Sigmoid colon (tissue), 7 donors: ENCODE results near the gene CNPY4. TPM values are rescaled to one million over a fixed set of nuclear protein-coding genes. Genes with fewer than 3 reads are reported as not detected.

Experiments used
- DNase-seq: peaks from one replicate; pipeline ENCODE4 v3.0.0-alpha.2; 2019
- H3K27ac ChIP-seq, 4 donors: fragments of 200-600 bp; sonication (generic); one replicate each; pipeline ENCODE4 v1.5.1; 2016 to 2019; ENCODE audit warnings: mild to moderate bottlenecking in 1 of 4
- H3K27me3 ChIP-seq, 3 donors: fragments of 200-600 bp; sonication (generic); one replicate each; pipeline ENCODE4 v1.5.1; 2019; ENCODE audit warnings: mild to moderate bottlenecking in 1 of 3
- H3K36me3 ChIP-seq, 4 donors: fragments of 200-600 bp; sonication (generic); one replicate each; pipeline ENCODE4 v1.5.1; 2016 to 2019
- H3K4me1 ChIP-seq, 4 donors: fragments of 200-600 bp; sonication (generic); one replicate each; pipeline ENCODE4 v1.5.1; 2017 to 2019
- H3K4me3 ChIP-seq, 4 donors: fragments of 200-600 bp; sonication (generic); one replicate each; pipeline ENCODE4 v1.5.1; 2017 to 2019; ENCODE audit warnings: mild to moderate bottlenecking in 2 of 4, moderate library complexity in 1 of 4
- H3K9me3 ChIP-seq, 4 donors: fragments of 200-600 bp in 3 of 4; sonication (generic) in 3 of 4; one replicate each; pipeline versions ENCODE4 v1.5.1 to v1.6.1; 2013 to 2019
- EP300 ChIP-seq, 4 donors: sonication (generic); formaldehyde crosslinking; IDR thresholded peaks; one replicate each; pipeline ENCODE4 v1.6.1; 2017; ENCODE audit warnings: antibody characterized with exemption in 4 of 4
- POLR2A ChIP-seq, 2 donors: fragments of 450-650 bp; IDR thresholded peaks; one replicate each; pipeline ENCODE4 v1.6.1; 2016; ENCODE audit warnings: antibody characterized with exemption in 2 of 2, mild to moderate bottlenecking in 2 of 2, moderate library complexity in 2 of 2
- POLR2AphosphoS5 ChIP-seq, 4 donors: sonication (generic); formaldehyde crosslinking; IDR thresholded peaks; one replicate each; pipeline ENCODE4 v1.6.1; 2017; ENCODE audit warnings: antibody characterized with exemption in 4 of 4
- WGBS, 2 donors: extraction: QIAGEN DNeasy Blood & Tissue Kit; methylation state at CpG; one replicate each; pipeline ENCODE4 v1.1.7; 2013; 5-methylcytosine and 5-hydroxymethylcytosine counted together
- intact Hi-C: fragments of 100-400 bp; cut with DNase I; formaldehyde crosslinking; loops from one replicate; pipeline ENCODE4 v1.15.1; 2023
- polyA plus RNA-seq, 3 donors: library from polyadenylated mRNA; stranded (reverse); fragments of 200-250 nt; gene quantifications; one replicate each; pipeline ENCODE4 v1.2.3, GENCODE V29; 2013
- total RNA-seq, 4 donors: library from RNA; depleted of rRNA; stranded (reverse); fragments of >200 nt; gene quantifications; one replicate each; pipeline ENCODE4 v1.1.0, GENCODE V29; 2016
- TF ChIP-seq, protein P1 (sequence below), 4 experiments: fragments of 450-650 bp in 3 of 4; fragments of 200-600 bp in 1 of 4; IDR thresholded peaks; one replicate each; pipeline ENCODE4 v1.5.1; 2016 to 2019; ENCODE audit warnings: antibody characterized with exemption in 4 of 4, mild to moderate bottlenecking in 3 of 4, moderate library complexity in 2 of 4
- donor health status: healthy with polysubstance abuse.
- donor health status: Bipolar disorder and iron deficiency.
- donor health status: healthy.

Gene CNPY4
- total and polyA plus RNA-seq, 7 donors = 4.4 to 26.6 (median 14.2) TPM

GRCh38 chr7:100093498-100093897 is 25.9 kb upstream of the CNPY4 start:
- intact Hi-C loops = no loop called here
- H3K4me3 ChIP-seq = no peak overlapping the region
- TF ChIP-seq, protein P1, sequence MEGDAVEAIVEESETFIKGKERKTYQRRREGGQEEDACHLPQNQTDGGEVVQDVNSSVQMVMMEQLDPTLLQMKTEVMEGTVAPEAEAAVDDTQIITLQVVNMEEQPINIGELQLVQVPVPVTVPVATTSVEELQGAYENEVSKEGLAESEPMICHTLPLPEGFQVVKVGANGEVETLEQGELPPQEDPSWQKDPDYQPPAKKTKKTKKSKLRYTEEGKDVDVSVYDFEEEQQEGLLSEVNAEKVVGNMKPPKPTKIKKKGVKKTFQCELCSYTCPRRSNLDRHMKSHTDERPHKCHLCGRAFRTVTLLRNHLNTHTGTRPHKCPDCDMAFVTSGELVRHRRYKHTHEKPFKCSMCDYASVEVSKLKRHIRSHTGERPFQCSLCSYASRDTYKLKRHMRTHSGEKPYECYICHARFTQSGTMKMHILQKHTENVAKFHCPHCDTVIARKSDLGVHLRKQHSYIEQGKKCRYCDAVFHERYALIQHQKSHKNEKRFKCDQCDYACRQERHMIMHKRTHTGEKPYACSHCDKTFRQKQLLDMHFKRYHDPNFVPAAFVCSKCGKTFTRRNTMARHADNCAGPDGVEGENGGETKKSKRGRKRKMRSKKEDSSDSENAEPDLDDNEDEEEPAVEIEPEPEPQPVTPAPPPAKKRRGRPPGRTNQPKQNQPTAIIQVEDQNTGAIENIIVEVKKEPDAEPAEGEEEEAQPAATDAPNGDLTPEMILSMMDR (IDR thresholded peaks at IDR 0.05) = no peak
- peak in 2 of 4 donors; percentile 27 to 37 for TF ChIP-seq POLR2AphosphoS5 (IDR thresholded peaks at IDR 0.05)
- H3K27ac ChIP-seq = peak overlapping the region in 3 of 4 donors; percentile 23 to 57 (median 26)
- peaks cover 0 to 28% (median 26%) of the 10 kb centered on the region in 4 donors for H3K4me1 ChIP-seq
- peak; percentile 71 for DNase-seq
- H3K36me3 ChIP-seq = peaks cover 67 to 86% (median 78%) of the 10 kb centered on the region in 4 donors
- H3K27me3 ChIP-seq = no peaks in the 10 kb centered on the region
- WGBS, 2 donors = 70 to 77% methylated on average over 13 of the region's 13 CpGs
- no peaks in the 10 kb centered on the region for H3K9me3 ChIP-seq

- DNase-seq = no peak
- Histone ChIP-seq H3K9me3 (no peaks in the 10 kb centered on the region), H3K36me3 (peaks cover 72 to 92% (median 83%) of the 10 kb centered on the region in 4 donors), H3K4me1 (peaks cover 0 to 31% (median 28%) of the 10 kb centered on the region in 4 donors), H3K27me3 (no peaks in the 10 kb centered on the region), H3K4me3 (no peak overlapping the region), H3K27ac (peak overlapping the region in 3 of 4 donors; percentile 23 to 57 (median 26))
- TF ChIP-seq, protein P1 (IDR thresholded peaks at IDR 0.05) = no peak
- TF ChIP-seq POLR2AphosphoS5 (IDR thresholded peaks at IDR 0.05) (no peak), EP300 (IDR thresholded peaks at IDR 0.05) (no peak), POLR2A (IDR thresholded peaks at IDR 0.05) (no peak)
- intact Hi-C loops = no loop called here
- 88 to 89% methylated on average over 16 of the region's 16 CpGs for WGBS, 2 donors
These were observed 25.4 kb upstream of the CNPY4 start for GRCh38 chr7:100093925-100094486.

- TF ChIP-seq EP300 (IDR thresholded peaks at IDR 0.05) = no peak
- TF ChIP-seq, protein P1 (IDR thresholded peaks at IDR 0.05) = no peak
- TF ChIP-seq POLR2AphosphoS5 (IDR thresholded peaks at IDR 0.05) = no peak
- no peak for TF ChIP-seq POLR2A (IDR thresholded peaks at IDR 0.05)
- Histone ChIP-seq H3K4me1 (peaks cover 0 to 32% (median 28%) of the 10 kb centered on the region in 4 donors), H3K36me3 (peaks cover 73 to 94% (median 84%) of the 10 kb centered on the region in 4 donors), H3K27me3 (no peaks in the 10 kb centered on the region), H3K9me3 (no peaks in the 10 kb centered on the region), H3K27ac (no peak overlapping the region), H3K4me3 (no peak overlapping the region)
- no peak for DNase-seq
- 82% methylated on average over 9 of the region's 9 CpGs for WGBS, 2 donors
- intact Hi-C loops = no loop called here
These were observed 24.1 kb upstream of the CNPY4 start for GRCh38 chr7:100095289-100095688.

DNA sequence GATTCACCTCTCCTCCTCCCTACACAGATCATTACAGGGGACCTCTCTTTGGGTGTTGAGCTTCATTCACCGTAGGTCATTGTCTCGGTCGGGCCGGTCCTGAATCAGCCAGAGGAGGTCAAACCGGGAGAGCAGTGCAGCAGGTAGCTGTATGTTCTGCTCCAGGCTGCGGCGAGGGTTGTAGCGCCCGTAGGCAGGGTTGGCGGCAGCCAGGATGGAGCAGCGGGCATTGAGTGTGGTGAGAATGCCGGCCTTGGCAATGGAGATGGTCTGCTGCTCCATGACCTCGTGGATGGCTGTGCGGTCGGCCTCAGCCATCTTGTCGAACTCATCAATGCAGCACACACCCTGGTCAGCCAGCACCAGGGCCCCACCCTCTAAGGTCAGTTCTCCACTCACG is 23.7 kb upstream of the CNPY4 start:
- no peaks in the 10 kb centered on the region for H3K27me3 ChIP-seq
- WGBS, 2 donors = 89 to 95% methylated on average over 17 of the region's 17 CpGs
- no peak overlapping the region for H3K4me3 ChIP-seq
- peaks cover 72 to 90% (median 80%) of the 10 kb centered on the region in 4 donors for H3K36me3 ChIP-seq
- TF ChIP-seq, protein P1 (IDR thresholded peaks at IDR 0.05) = no peak
- TF ChIP-seq EP300 (IDR thresholded peaks at IDR 0.05) (no peak), POLR2AphosphoS5 (IDR thresholded peaks at IDR 0.05) (no peak), POLR2A (IDR thresholded peaks at IDR 0.05) (no peak)
- peaks cover 0 to 33% (median 27%) of the 10 kb centered on the region in 4 donors for H3K4me1 ChIP-seq
- intact Hi-C loops = no loop called here
- H3K9me3 ChIP-seq = no peaks in the 10 kb centered on the region
- no peak for DNase-seq
- no peak overlapping the region for H3K27ac ChIP-seq

GRCh38 chr7:100098913-100099312 is 20.5 kb upstream of the CNPY4 start:
- no peak overlapping the region for H3K4me3 ChIP-seq
- intact Hi-C loops = no loop called here

More at GRCh38 chr7:100098913-100099312, 20.5 kb upstream of the CNPY4 start:
- 79 to 89% methylated on average over 10 of the region's 10 CpGs for WGBS, 2 donors
- Histone ChIP-seq H3K27me3 (no peaks in the 10 kb centered on the region), H3K9me3 (no peaks in the 10 kb centered on the region), H3K4me1 (peaks cover 0 to 42% (median 28%) of the 10 kb centered on the region in 4 donors), H3K36me3 (peaks cover 46 to 71% (median 52%) of the 10 kb centered on the region in 4 donors), H3K27ac (no peak overlapping the region)
- TF ChIP-seq, protein P1 (IDR thresholded peaks at IDR 0.05) = no peak
- TF ChIP-seq EP300 (IDR thresholded peaks at IDR 0.05) (no peak), POLR2AphosphoS5 (IDR thresholded peaks at IDR 0.05) (no peak), POLR2A (IDR thresholded peaks at IDR 0.05) (no peak)
- no peak for DNase-seq
